GM12878 (cell line): ENCODE data around the gene CTDP1.

Source experiments
- ESRRA ChIP-seq: IDR thresholded peaks from 2 replicates; pipeline ENCODE4 v1.6.1; 2012; ENCODE audit warnings: mild to moderate bottlenecking, low read length, improper control_type of control experiment
- EZH2 ChIP-seq: IDR thresholded peaks from 2 replicates; pipeline ENCODE4 v1.6.1; 2012; ENCODE audit warnings: low read depth, mild to moderate bottlenecking, control low read depth, inconsistent platforms, low read length, borderline replicate concordance; ENCODE audit not compliant: control insufficient read depth
- POLR2A ChIP-seq: IDR thresholded peaks from 2 replicates; pipeline ENCODE4 v1.6.1; 2011; ENCODE audit warnings: low read depth, mild to moderate bottlenecking, low read length
- RCOR1 ChIP-seq: conservative IDR thresholded peaks from 2 replicates; pipeline ENCODE4 v1.6.1; 2012; ENCODE audit warnings: low read depth, low read length, improper control_type of control experiment
- RFX5 ChIP-seq: IDR thresholded peaks from 2 replicates; pipeline ENCODE4 v1.6.1; 2011; ENCODE audit warnings: low read depth, low read length, improper control_type of control experiment
- TF ChIP-seq, protein P1 (sequence below): fragments of 450-650 bp; IDR thresholded peaks from 2 replicates; pipeline ENCODE4 v1.6.1; 2017; ENCODE audit warnings: mild to moderate bottlenecking, low read depth, inconsistent platforms; ENCODE audit not compliant: poor library complexity, severe bottlenecking
- TF ChIP-seq, protein P2 (sequence below), 3 experiments: IDR thresholded peaks in 2 of 3; conservative IDR thresholded peaks in 1 of 3; 2 replicates each; pipeline ENCODE4 v1.5.1; 2011; ENCODE audit warnings: low read depth in 3 of 3, low read length in 3 of 3, mild to moderate bottlenecking in 3 of 3, control low read depth in 2 of 3, moderate library complexity in 2 of 3, inconsistent platforms in 1 of 3, mixed read lengths in 1 of 3; ENCODE audit not compliant: control insufficient read depth in 2 of 3, insufficient read depth in 1 of 3; ENCODE audit errors: extremely low read depth in 1 of 3
- TF ChIP-seq, protein P3 (sequence below): IDR thresholded peaks from 2 replicates; pipeline ENCODE4 v1.6.1; 2011; ENCODE audit warnings: mild to moderate bottlenecking, low read depth, low read length, moderate library complexity; ENCODE audit not compliant: insufficient replicate concordance
- TF ChIP-seq, protein P4 (sequence below): IDR thresholded peaks from 2 replicates; pipeline ENCODE4 v1.6.1; 2011; ENCODE audit warnings: borderline replicate concordance, low read depth, mild to moderate bottlenecking, moderate library complexity, low read length; ENCODE audit not compliant: insufficient read depth, poor library complexity, severe bottlenecking

DNA sequence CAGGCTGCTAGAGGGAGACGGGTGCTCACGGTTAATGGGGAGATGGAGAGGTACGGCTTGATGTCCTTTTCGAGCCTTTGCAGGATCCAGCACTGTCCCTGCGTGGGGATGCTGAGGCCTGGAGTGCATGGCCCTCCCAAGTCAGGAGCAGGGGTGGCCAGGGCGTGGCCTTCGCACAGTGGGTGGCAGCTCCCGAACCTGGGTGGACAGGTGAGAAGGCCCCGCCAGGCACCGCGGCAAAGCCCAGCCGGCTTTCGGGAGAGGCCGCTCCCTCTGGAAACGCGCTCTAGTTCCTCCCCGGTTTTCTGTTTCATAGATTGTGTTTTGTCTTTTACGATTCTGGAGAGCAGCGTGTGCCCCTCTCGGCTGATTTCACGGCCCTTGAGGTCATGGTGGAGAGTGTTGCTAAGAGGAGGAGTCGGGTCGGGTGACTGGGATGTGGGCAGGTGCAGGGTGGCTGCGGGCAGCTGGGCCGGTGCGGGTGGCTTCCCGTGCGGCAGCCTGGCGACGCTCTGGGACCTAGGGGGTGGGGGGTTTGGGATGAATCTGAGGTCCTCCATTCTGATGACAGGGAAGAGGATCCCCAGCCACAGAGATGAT is 39.4 kb downstream of the CTDP1 start:
- TF ChIP-seq POLR2A (no peak; the same call in 1 of the 2 replicates), RFX5 (no peak), RCOR1 (no peak), EZH2 (no peak), ESRRA (no peak)
- TF ChIP-seq, protein P1, sequence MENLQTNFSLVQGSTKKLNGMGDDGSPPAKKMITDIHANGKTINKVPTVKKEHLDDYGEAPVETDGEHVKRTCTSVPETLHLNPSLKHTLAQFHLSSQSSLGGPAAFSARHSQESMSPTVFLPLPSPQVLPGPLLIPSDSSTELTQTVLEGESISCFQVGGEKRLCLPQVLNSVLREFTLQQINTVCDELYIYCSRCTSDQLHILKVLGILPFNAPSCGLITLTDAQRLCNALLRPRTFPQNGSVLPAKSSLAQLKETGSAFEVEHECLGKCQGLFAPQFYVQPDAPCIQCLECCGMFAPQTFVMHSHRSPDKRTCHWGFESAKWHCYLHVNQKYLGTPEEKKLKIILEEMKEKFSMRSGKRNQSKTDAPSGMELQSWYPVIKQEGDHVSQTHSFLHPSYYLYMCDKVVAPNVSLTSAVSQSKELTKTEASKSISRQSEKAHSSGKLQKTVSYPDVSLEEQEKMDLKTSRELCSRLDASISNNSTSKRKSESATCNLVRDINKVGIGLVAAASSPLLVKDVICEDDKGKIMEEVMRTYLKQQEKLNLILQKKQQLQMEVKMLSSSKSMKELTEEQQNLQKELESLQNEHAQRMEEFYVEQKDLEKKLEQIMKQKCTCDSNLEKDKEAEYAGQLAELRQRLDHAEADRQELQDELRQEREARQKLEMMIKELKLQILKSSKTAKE = no peak
- TF ChIP-seq, protein P2, sequence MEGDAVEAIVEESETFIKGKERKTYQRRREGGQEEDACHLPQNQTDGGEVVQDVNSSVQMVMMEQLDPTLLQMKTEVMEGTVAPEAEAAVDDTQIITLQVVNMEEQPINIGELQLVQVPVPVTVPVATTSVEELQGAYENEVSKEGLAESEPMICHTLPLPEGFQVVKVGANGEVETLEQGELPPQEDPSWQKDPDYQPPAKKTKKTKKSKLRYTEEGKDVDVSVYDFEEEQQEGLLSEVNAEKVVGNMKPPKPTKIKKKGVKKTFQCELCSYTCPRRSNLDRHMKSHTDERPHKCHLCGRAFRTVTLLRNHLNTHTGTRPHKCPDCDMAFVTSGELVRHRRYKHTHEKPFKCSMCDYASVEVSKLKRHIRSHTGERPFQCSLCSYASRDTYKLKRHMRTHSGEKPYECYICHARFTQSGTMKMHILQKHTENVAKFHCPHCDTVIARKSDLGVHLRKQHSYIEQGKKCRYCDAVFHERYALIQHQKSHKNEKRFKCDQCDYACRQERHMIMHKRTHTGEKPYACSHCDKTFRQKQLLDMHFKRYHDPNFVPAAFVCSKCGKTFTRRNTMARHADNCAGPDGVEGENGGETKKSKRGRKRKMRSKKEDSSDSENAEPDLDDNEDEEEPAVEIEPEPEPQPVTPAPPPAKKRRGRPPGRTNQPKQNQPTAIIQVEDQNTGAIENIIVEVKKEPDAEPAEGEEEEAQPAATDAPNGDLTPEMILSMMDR (IDR thresholded peaks at IDR 0.05 in 2 of 3, conservative IDR thresholded peaks at IDR 0.05 in 1 of 3; ENCODE audit: control insufficient read depth in 2 of 3, extremely low read depth in 1 of 3, insufficient read depth in 1 of 3, low read depth in 3 of 3, low read length in 3 of 3) = no peak
- TF ChIP-seq, protein P3, sequence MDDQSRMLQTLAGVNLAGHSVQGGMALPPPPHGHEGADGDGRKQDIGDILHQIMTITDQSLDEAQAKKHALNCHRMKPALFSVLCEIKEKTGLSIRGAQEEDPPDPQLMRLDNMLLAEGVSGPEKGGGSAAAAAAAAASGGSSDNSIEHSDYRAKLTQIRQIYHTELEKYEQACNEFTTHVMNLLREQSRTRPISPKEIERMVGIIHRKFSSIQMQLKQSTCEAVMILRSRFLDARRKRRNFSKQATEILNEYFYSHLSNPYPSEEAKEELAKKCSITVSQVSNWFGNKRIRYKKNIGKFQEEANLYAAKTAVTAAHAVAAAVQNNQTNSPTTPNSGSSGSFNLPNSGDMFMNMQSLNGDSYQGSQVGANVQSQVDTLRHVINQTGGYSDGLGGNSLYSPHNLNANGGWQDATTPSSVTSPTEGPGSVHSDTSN = no peak
- TF ChIP-seq, protein P4, sequence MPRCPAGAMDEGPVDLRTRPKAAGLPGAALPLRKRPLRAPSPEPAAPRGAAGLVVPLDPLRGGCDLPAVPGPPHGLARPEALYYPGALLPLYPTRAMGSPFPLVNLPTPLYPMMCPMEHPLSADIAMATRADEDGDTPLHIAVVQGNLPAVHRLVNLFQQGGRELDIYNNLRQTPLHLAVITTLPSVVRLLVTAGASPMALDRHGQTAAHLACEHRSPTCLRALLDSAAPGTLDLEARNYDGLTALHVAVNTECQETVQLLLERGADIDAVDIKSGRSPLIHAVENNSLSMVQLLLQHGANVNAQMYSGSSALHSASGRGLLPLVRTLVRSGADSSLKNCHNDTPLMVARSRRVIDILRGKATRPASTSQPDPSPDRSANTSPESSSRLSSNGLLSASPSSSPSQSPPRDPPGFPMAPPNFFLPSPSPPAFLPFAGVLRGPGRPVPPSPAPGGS = no peak
